A172 (cell line): ENCODE results near the gene GRHL3. TPM values are rescaled to one million over a fixed set of nuclear protein-coding genes. Genes with fewer than 3 reads are reported as not detected.

Experiments used
- DNase-seq: peaks from one replicate; pipeline ENCODE4 v3.0.0-alpha.2; 2015; ENCODE audit warnings: low spot score
- total RNA-seq: library from RNA; depleted of rRNA; stranded (reverse); fragments of >200 nt; shearing (Covaris generic); gene quantifications from 2 replicates; pipeline ENCODE4 v1.2.3, GENCODE V29; 2014; rRNA removed

GRHL3 gene
- total RNA-seq, 1 experiment from 2014 or later = 0.10 TPM

GRCh38 chr1:24392982-24393650 lies 74.0 kb downstream of the GRHL3 start:
- no peak for DNase-seq

DNA sequence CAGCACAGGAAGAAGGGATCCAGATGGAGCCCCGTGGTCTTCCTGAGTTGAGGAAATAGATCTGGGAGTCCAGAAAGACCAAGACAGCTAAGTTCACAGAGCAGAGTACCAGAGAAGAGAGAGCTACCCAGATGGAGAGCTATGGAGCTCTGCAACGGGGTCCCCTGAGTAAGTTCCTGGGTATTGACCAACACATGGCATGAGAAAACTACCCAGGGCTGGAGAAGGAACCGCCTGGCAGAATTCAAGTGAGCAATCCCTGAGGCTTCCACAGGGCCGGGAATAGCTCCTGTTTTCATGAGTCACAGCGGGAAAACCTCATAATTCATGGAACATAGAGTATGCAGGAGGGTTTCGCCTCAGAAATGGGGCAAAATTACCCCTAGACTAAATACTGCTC lies 74.7 kb downstream of the GRHL3 start:
- peak; percentile 64 for DNase-seq

- no peak for DNase-seq
Measured at GRCh38 chr1:24400065-24400464, 80.9 kb downstream of the GRHL3 start.

DNA sequence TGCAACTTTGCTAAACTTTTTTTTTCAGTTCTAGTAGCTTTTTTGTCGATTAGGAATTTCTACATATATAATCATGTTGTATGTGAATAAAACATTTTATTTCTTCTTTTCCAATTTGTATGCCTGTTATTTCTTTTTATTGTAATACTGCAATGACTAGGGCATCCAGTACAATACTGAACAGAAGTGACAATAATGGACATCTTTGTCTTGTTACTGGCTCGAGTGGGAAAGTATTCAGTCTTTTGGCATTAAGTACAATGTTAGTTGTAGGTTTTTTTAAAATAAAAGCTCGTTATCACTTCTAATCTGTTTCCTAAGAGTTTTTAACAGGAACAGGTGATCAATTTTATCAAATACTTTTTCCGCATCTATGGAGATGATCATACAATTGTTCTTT lies 84.6 kb downstream of the GRHL3 start:
- DNase-seq = no peak

Other genes starting within 250 kb of the GRHL3 start
- 12.5 and 14.2 TPM in 2 replicates for gene MYOM3, start 207.2 kb upstream of the GRHL3 start, total RNA-seq
- gene IL22RA1, start 176.2 kb upstream of the GRHL3 start, total RNA-seq = 0.53 and 2.1 TPM in 2 replicates
- not detected in 2 replicates for gene IFNLR1, start 132.1 kb upstream of the GRHL3 start, total RNA-seq
- gene STPG1, start 94.4 kb downstream of the GRHL3 start, total RNA-seq = 1.8 and 2.3 TPM in 2 replicates
- gene NIPAL3, start 96.4 kb downstream of the GRHL3 start, total RNA-seq = 8.2 and 10.7 TPM in 2 replicates
- gene RCAN3, start 183.5 kb downstream of the GRHL3 start, total RNA-seq = 8.3 and 8.4 TPM in 2 replicates
- not detected in 2 replicates for gene NCMAP, start 236.7 kb downstream of the GRHL3 start, total RNA-seq